Transverse colon (tissue), 4 donors: ENCODE data around the gene MUC4. TPM values are rescaled to one million over a fixed set of nuclear protein-coding genes. Genes with fewer than 3 reads are reported as not detected.
A peak's percentile ranks its signal among the peaks of the same experiment; 100 is the strongest.
"Not testable (repeated sequence)": the region's sequence is repeated elsewhere in the genome, so short reads cannot be mapped to it uniquely, and the experiment has no call there.

ENCODE experiments used
- DNase-seq: peaks from one replicate; pipeline ENCODE4 v3.0.0-alpha.2; 2019
- H3K27ac ChIP-seq, 4 donors: fragments of 200-600 bp; sonication (generic); 2 replicates each; pipeline ENCODE4 v1.5.1; 2016 to 2018; ENCODE audit warnings: inconsistent platforms in 4 of 4
- H3K27me3 ChIP-seq: fragments of 200-600 bp; sonication (generic); 2 replicates; pipeline ENCODE4 v1.5.1; 2017; ENCODE audit warnings: inconsistent platforms
- H3K36me3 ChIP-seq, 4 donors: fragments of 200-600 bp; sonication (generic); 2 replicates each; pipeline ENCODE4 v1.5.1; 2017 to 2019; ENCODE audit warnings: inconsistent platforms in 4 of 4
- H3K4me1 ChIP-seq, 4 donors: fragments of 200-600 bp; sonication (generic); 2 replicates each; pipeline ENCODE4 v1.5.1; 2017 to 2020; ENCODE audit warnings: inconsistent platforms in 4 of 4
- H3K4me3 ChIP-seq, 4 donors: fragments of 200-600 bp; sonication (generic); 1 replicate in 1 of 4; 2 replicates in 3 of 4; pipeline versions ENCODE4 v1.5.1 to v1.6.1; 2017 to 2019; ENCODE audit warnings: inconsistent platforms in 4 of 4
- H3K9me3 ChIP-seq, 2 donors: fragments of 200-600 bp; sonication (generic); 2 replicates each; pipeline ENCODE4 v1.5.1; 2017 to 2019; ENCODE audit warnings: inconsistent platforms in 2 of 2
- CTCF ChIP-seq, 5 experiments: fragments of 200-600 bp in 3 of 5; fragments of 450-650 bp in 2 of 5; sonication (generic) in 3 of 5; IDR thresholded peaks; 1 replicate in 2 of 5; 2 replicates in 3 of 5; pipeline ENCODE4 v1.5.1; 2016 to 2017; ENCODE audit warnings: antibody characterized with exemption in 5 of 5, inconsistent platforms in 3 of 5, mild to moderate bottlenecking in 2 of 5, moderate library complexity in 1 of 5
- EP300 ChIP-seq: sonication (generic); formaldehyde crosslinking; IDR thresholded peaks from one replicate; pipeline ENCODE4 v1.6.1; 2017; ENCODE audit warnings: antibody characterized with exemption, low read depth
- POLR2A ChIP-seq: fragments of 450-650 bp; IDR thresholded peaks from one replicate; pipeline ENCODE4 v1.6.1; 2016; ENCODE audit warnings: antibody characterized with exemption, mild to moderate bottlenecking, moderate library complexity
- POLR2AphosphoS5 ChIP-seq, 3 donors: sonication (generic); formaldehyde crosslinking; IDR thresholded peaks; one replicate each; pipeline ENCODE4 v1.6.1; 2016; ENCODE audit warnings: antibody characterized with exemption in 3 of 3
- WGBS, 2 donors: methylation state at CpG; one replicate each; pipeline ENCODE4 v1.1.5; 2018; ENCODE audit warnings: low coverage in 1 of 2; 5-methylcytosine and 5-hydroxymethylcytosine counted together
- in situ Hi-C, 4 donors: fragments of 200-750 bp; cut with MboI; loops; one replicate each; pipeline versions ENCODE4 v1.15.0 to v1.15.1; 2017; ENCODE audit warnings: low sequenced_read_pairs in 3 of 4, low pct_ligation_motif_present in 1 of 4, low pct_unique_long_range_greater_than_20kb in 1 of 4
- intact Hi-C: fragments of 100-400 bp; cut with DNase I; formaldehyde crosslinking; loops from one replicate; pipeline ENCODE4 v1.15.1; 2023; ENCODE audit warnings: low total_unique reads
- total RNA-seq, 4 donors: library from RNA; depleted of rRNA; stranded (reverse); fragments of >200 nt; gene quantifications; one replicate each; pipeline ENCODE4 v1.1.0, GENCODE V29; 2016

MUC4 gene
- total RNA-seq, 4 donors from 2014 or later = 111 to 354 (median 170) TPM

GRCh38 chr3:195729476-195730251 lies 82.1 kb downstream of the MUC4 start:
- Histone ChIP-seq H3K27ac (peak overlapping the region in 3 of 4 donors; percentile 67 to 82 (median 74)), H3K36me3 (no peaks in the 10 kb centered on the region)
- DNase-seq = no peak

GRCh38 chr3:195728789-195729188 lies 82.9 kb downstream of the MUC4 start:
- H3K9me3 ChIP-seq, intact Hi-C loops, H3K27me3 ChIP-seq, DNase-seq, H3K36me3 ChIP-seq: not testable (repeated sequence)
- Histone ChIP-seq H3K4me3 (peak overlapping the region in 1 of 4 donors; percentile 18), H3K27ac (peak overlapping the region; percentile 67 to 82 (median 76)), H3K4me1 (peaks cover 3 to 30% (median 17%) of the 10 kb centered on the region in 4 donors)
- WGBS, 2 donors = 37 to 51% methylated on average over 2 to 5 of the region's 5 CpGs
- peak in 1 of 3 donors; percentile 30 for TF ChIP-seq POLR2AphosphoS5 (IDR thresholded peaks at IDR 0.05)
- in situ Hi-C loops = loop anchor here in 3 of 4 donors (5.0 to 25.0 kb wide), 4 partner anchors 111 to 484 kb away; partner anchors contain the start of genes SLC51A (in 1 of the 3) and ZDHHC19 (in 1 of the 3)

More at GRCh38 chr3:195729476-195730251, 82.1 kb downstream of the MUC4 start:
- H3K9me3 ChIP-seq = no peaks in the 10 kb centered on the region
- H3K4me3 ChIP-seq = no peak overlapping the region
- H3K4me1 ChIP-seq = peaks cover 3 to 30% (median 17%) of the 10 kb centered on the region in 4 donors
- intact Hi-C loops = no loop called here
- in situ Hi-C loops = loop anchor here in 3 of 4 donors (5.0 to 25.0 kb wide), 4 partner anchors 112 to 483 kb away; partner anchors contain the start of genes SLC51A (in 1 of the 3) and ZDHHC19 (in 1 of the 3)
- 83 to 92% methylated on average over 14 to 18 of the region's 18 CpGs for WGBS, 2 donors
- no peak for TF ChIP-seq CTCF (IDR thresholded peaks at IDR 0.05)
- no peak for TF ChIP-seq POLR2AphosphoS5 (IDR thresholded peaks at IDR 0.05)
- TF ChIP-seq EP300 = no peak
- TF ChIP-seq POLR2A = no peak
- no peaks in the 10 kb centered on the region for H3K27me3 ChIP-seq

GRCh38 chr3:195727606-195728195 lies 84.0 kb downstream of the MUC4 start:
- WGBS, 2 donors = 49 to 50% methylated on average over 1 to 7 of the region's 7 CpGs
- peak; percentile 41 for DNase-seq
- peaks cover 3 to 30% (median 17%) of the 10 kb centered on the region in 4 donors for H3K4me1 ChIP-seq
- no peak for TF ChIP-seq POLR2A
- no peak for TF ChIP-seq EP300
- no peak for TF ChIP-seq POLR2AphosphoS5 (IDR thresholded peaks at IDR 0.05)
- TF ChIP-seq CTCF (IDR thresholded peaks at IDR 0.05) = no peak
- no peaks in the 10 kb centered on the region for H3K9me3 ChIP-seq
- peak overlapping the region; percentile 51 to 78 (median 74) for H3K27ac ChIP-seq
- no peaks in the 10 kb centered on the region for H3K27me3 ChIP-seq
- in situ Hi-C loops (loop anchor here in 3 of 4 donors (5.0 to 25.0 kb wide), 4 partner anchors 110 to 485 kb away; partner anchors contain the start of genes SLC51A (in 1 of the 3) and ZDHHC19 (in 1 of the 3)), intact Hi-C loops (no loop called here)
- H3K4me3 ChIP-seq = no peak overlapping the region
- no peaks in the 10 kb centered on the region for H3K36me3 ChIP-seq

- DNase-seq, intact Hi-C loops, H3K36me3 ChIP-seq, H3K27me3 ChIP-seq, H3K4me3 ChIP-seq, H3K9me3 ChIP-seq: not testable (repeated sequence)
- 91% methylated on average over 32 of the region's 32 CpGs; no CpG with 5 or more reads in 1 of the 2 donors for WGBS, 2 donors
- Histone ChIP-seq H3K4me1 (peaks cover 3 to 36% (median 17%) of the 10 kb centered on the region in 4 donors), H3K27ac (peak overlapping the region in 1 of 4 donors; percentile 74)
- in situ Hi-C loops = loop anchor here in 3 of 4 donors (5.0 to 25.0 kb wide), 4 partner anchors 109 to 486 kb away; partner anchors contain the start of genes SLC51A (in 1 of the 3) and ZDHHC19 (in 1 of the 3)
Observed at GRCh38 chr3:195725916-195726740, 85.6 kb downstream of the MUC4 start.

GRCh38 chr3:195724363-195724762 lies 87.4 kb downstream of the MUC4 start:
- H3K27me3 ChIP-seq, H3K36me3 ChIP-seq, H3K27ac ChIP-seq, DNase-seq, H3K9me3 ChIP-seq, intact Hi-C loops, H3K4me3 ChIP-seq: not testable (repeated sequence)
- H3K4me1 ChIP-seq = peaks cover under 1 to 42% (median 18%) of the 10 kb centered on the region in 4 donors
- in situ Hi-C loops = loop anchor here in 1 of 4 donors (10.0 kb wide), 1 partner anchor 110 kb away; no protein-coding TSS in a partner anchor
- WGBS, 2 donors = 70% methylated on average over 2 of the region's 13 CpGs; no CpG with 5 or more reads in 1 of the 2 donors
